Gastroesophageal sphincter (tissue), 3 donors: ENCODE results near the gene PAM16.
"Not testable (repeated sequence)": the region's sequence is repeated elsewhere in the genome, so short reads cannot be mapped to it uniquely, and the experiment has no call there.

ENCODE experiments used
- CTCF ChIP-seq, 4 experiments: fragments of 200-600 bp in 2 of 4; fragments of 450-650 bp in 2 of 4; sonication (generic) in 1 of 4; IDR thresholded peaks; one replicate each; pipeline ENCODE4 v1.5.1; 2017 to 2019; ENCODE audit warnings: antibody characterized with exemption in 4 of 4, mild to moderate bottlenecking in 2 of 4, moderate library complexity in 2 of 4
- EP300 ChIP-seq: sonication (generic); formaldehyde crosslinking; IDR thresholded peaks from one replicate; pipeline ENCODE4 v1.6.1; 2017; ENCODE audit warnings: antibody characterized with exemption, mild to moderate bottlenecking
- POLR2A ChIP-seq, 2 donors: fragments of 450-650 bp; IDR thresholded peaks; one replicate each; pipeline ENCODE4 v1.6.1; 2017; ENCODE audit warnings: antibody characterized with exemption in 2 of 2, mild to moderate bottlenecking in 2 of 2, moderate library complexity in 1 of 2
- POLR2AphosphoS5 ChIP-seq: sonication (generic); formaldehyde crosslinking; IDR thresholded peaks from one replicate; pipeline ENCODE4 v1.6.1; 2017; ENCODE audit warnings: antibody characterized with exemption

DNA sequence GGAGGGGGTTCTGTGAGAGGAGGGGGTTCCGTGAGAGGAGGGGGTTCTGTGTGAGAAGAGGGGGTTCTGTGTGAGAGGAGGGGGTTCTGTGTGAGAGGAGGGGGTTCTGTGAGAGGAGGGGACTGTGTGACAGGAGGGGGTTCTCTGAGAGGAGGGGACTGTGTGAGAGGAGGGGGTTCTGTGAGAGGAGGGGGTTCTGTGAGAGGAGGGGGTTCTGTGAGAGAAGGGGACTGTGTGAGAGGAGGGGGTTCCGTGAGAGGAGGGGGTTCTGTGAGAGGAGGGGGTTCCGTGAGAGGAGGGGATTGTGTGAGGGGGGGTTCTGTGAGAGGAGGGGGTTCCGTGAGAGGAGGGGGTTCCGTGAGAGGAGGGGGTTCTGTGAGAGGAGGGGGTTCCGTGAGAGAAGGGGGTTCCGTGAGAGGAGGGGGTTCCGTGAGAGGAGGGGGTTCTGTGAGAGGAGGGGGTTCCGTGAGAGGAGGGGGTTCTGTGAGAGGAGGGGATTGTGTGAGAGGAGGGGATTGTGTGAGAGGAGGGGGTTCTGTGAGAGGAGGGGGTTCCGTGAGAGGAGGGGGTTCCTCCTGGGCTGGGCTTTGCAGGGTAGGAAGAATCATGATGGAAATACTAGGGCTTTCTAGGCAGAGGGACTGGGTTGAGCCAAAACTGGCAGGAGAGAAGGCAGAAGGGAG, 6.7 kb downstream of the PAM16 start:
- TF ChIP-seq CTCF (IDR thresholded peaks at IDR 0.05); POLR2A (IDR thresholded peaks at IDR 0.05); EP300; POLR2AphosphoS5: not testable (repeated sequence)
